OCI-LY3 (cell line): Measurements from ENCODE around the gene SPEF2.
"Not testable (repeated sequence)": the region's sequence is repeated elsewhere in the genome, so short reads cannot be mapped to it uniquely, and the experiment has no call there.

Source experiments
- H2AFZ ChIP-seq: fragments of 200-600, 300-600 bp; shearing (Covaris generic); 2 replicates; pipeline ENCODE4 v1.6.0; 2014; ENCODE audit warnings: antibody characterized with exemption, low read depth, low read length
- H3K27ac ChIP-seq: fragments of 200-600, 300-600 bp; sonication (generic); 2 replicates; pipeline ENCODE4 v1.5.1; 2014; ENCODE audit warnings: mild to moderate bottlenecking, low read length, moderate library complexity, mixed read lengths
- H3K27me3 ChIP-seq: fragments of 200-600, 300-600 bp; sonication (generic); 2 replicates; pipeline ENCODE4 v1.6.1; 2014; ENCODE audit warnings: low read depth, low read length, mixed read lengths
- H3K36me3 ChIP-seq: fragments of 200-600, 300-600 bp; sonication (generic); replicated peaks from 2 replicates; pipeline ENCODE3; 2014; ENCODE audit warnings: low read depth, low read length, mixed read lengths
- H3K4me1 ChIP-seq: fragments of 300-600, 200-600 bp; sonication (generic); 2 replicates; pipeline ENCODE4 v1.6.1; 2014; ENCODE audit warnings: low read length, mixed read lengths
- H3K4me2 ChIP-seq: fragments of 200-600, 300-600 bp; sonication (generic); 2 replicates; pipeline ENCODE4 v1.6.1; 2014; ENCODE audit warnings: low read length, mixed read lengths
- H3K4me3 ChIP-seq: fragments of 300-600, 200-600 bp; sonication (generic); 2 replicates; pipeline ENCODE4 v1.5.1; 2014; ENCODE audit warnings: antibody characterized with exemption, mild to moderate bottlenecking, low read length, moderate library complexity
- H3K79me2 ChIP-seq: fragments of 300-600, 200-600 bp; shearing (Covaris generic); 2 replicates; pipeline ENCODE4 v1.6.1; 2014; ENCODE audit warnings: mild to moderate bottlenecking, low read length, mixed read lengths
- H3K9ac ChIP-seq: fragments of 300-600, 200-600 bp; shearing (Covaris generic); 2 replicates; pipeline ENCODE4 v1.6.0; 2014; ENCODE audit warnings: mild to moderate bottlenecking, low read length, moderate library complexity
- H3K9me3 ChIP-seq: fragments of 200-600, 300-600 bp; shearing (Covaris generic); 2 replicates; pipeline ENCODE4 v1.6.1; 2014; ENCODE audit warnings: low read length, mixed read lengths; ENCODE audit not compliant: insufficient read depth
- H4K20me1 ChIP-seq: fragments of 200-600, 300-600 bp; sonication (generic); 2 replicates; pipeline ENCODE4 v1.6.1; 2016; ENCODE audit warnings: low read length, mixed read lengths; ENCODE audit not compliant: insufficient read depth
- EZH2phosphoT487 ChIP-seq: fragments of 200-600 bp; shearing (Covaris generic); IDR thresholded peaks from 2 replicates; pipeline ENCODE4 v1.6.1; 2018; ENCODE audit warnings: antibody characterized with exemption, mixed run types, low read depth
- TF ChIP-seq, protein P1 (sequence below): fragments of 200-600, 300-600 bp; sonication (generic); IDR thresholded peaks from 2 replicates; pipeline ENCODE4 v1.5.1; 2014; ENCODE audit warnings: antibody characterized with exemption, low read length, low read depth

The SPEF2 gene

DNA sequence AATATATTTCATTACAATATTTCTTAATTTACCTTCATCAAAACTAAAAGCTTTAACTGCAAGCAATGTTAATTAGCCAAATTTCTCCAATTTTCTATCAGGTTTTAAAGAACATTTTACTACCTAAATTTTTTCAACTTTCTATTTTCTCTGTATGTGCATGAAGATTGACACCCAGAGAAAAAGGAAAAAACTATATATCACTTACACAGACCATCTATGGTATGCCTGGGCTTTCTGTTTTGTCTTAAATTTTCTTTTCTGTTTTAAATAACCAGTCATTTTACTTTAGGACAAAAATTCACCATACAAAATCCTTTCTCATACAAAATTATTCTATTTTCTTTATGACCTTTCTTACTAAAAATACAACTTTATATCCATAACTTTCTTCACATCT lies 225.2 kb downstream of the SPEF2 start:
- H2AFZ ChIP-seq, result no peak overlapping the region
- no peak overlapping the region for H3K4me2 ChIP-seq
- no peak overlapping the region for H3K27ac ChIP-seq
- no peaks in the 10 kb centered on the region for H4K20me1 ChIP-seq
- H3K9ac ChIP-seq, result no peak overlapping the region
- no peaks in the 10 kb centered on the region for H3K27me3 ChIP-seq
- no peak overlapping the region for H3K4me3 ChIP-seq
- H3K4me1 ChIP-seq, result no peaks in the 10 kb centered on the region
- TF ChIP-seq, protein P1, sequence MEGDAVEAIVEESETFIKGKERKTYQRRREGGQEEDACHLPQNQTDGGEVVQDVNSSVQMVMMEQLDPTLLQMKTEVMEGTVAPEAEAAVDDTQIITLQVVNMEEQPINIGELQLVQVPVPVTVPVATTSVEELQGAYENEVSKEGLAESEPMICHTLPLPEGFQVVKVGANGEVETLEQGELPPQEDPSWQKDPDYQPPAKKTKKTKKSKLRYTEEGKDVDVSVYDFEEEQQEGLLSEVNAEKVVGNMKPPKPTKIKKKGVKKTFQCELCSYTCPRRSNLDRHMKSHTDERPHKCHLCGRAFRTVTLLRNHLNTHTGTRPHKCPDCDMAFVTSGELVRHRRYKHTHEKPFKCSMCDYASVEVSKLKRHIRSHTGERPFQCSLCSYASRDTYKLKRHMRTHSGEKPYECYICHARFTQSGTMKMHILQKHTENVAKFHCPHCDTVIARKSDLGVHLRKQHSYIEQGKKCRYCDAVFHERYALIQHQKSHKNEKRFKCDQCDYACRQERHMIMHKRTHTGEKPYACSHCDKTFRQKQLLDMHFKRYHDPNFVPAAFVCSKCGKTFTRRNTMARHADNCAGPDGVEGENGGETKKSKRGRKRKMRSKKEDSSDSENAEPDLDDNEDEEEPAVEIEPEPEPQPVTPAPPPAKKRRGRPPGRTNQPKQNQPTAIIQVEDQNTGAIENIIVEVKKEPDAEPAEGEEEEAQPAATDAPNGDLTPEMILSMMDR, result no peak
- TF ChIP-seq EZH2phosphoT487, result no peak
- H3K36me3 ChIP-seq, result no peaks in the 10 kb centered on the region
- no peaks in the 10 kb centered on the region for H3K9me3 ChIP-seq
- H3K79me2 ChIP-seq, result no peaks in the 10 kb centered on the region

DNA sequence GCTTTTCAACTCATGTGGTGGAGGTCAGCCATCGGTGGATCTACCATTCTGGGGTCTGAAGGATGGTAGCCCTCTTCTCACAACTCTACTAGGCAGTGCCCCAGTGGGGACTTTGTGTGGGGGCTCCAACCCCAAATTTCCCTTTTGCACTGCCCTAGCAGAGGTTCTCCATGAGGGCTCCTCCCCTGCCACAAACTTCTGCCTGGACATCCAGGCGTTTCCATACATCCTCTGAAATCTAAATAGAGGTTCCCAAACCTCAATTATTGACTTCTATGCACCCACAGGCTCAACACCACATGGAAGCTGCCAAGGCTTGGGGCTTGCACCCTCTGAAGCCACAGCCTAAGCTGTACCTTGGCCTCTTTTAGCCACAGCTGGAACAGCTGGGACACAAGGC lies 227.8 kb downstream of the SPEF2 start:
- not testable (repeated sequence) for H3K4me3 ChIP-seq

DNA sequence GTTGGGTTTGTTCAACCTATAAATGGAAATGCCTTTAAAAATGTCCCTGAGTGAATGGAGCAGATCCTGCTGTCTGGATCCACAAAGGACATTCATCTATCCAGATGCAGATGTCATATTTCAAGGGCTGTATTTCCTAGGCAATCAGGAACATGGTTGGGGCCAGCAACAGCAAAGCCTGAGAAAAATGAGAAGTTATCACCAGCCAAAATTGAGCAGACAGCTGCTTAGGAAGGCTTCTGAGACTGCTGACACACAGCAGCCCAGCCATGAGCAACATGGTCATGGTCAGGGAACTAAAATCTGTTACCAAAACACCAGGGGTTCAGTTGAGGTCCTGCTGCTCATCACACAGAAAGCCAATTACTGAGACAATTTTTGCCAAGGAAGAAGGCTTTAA lies 229.8 kb downstream of the SPEF2 start:
- no peaks in the 10 kb centered on the region for H3K36me3 ChIP-seq
- no peak overlapping the region for H3K4me2 ChIP-seq
- peaks cover 8% of the 10 kb centered on the region for H3K4me1 ChIP-seq
- no peak overlapping the region for H3K4me3 ChIP-seq
- no peak overlapping the region for H2AFZ ChIP-seq
- no peak for TF ChIP-seq EZH2phosphoT487
- TF ChIP-seq, protein P1, result no peak
- no peaks in the 10 kb centered on the region for H3K27me3 ChIP-seq
- no peaks in the 10 kb centered on the region for H4K20me1 ChIP-seq
- no peak overlapping the region for H3K9ac ChIP-seq
- no peaks in the 10 kb centered on the region for H3K79me2 ChIP-seq
- H3K9me3 ChIP-seq, result no peaks in the 10 kb centered on the region
- no peak overlapping the region for H3K27ac ChIP-seq

More for the DNA sequence above, 227.8 kb downstream of the SPEF2 start:
- H3K27me3 ChIP-seq, H3K27ac ChIP-seq, H2AFZ ChIP-seq, H3K79me2 ChIP-seq, H3K9me3 ChIP-seq, H4K20me1 ChIP-seq, H3K4me1 ChIP-seq, H3K36me3 ChIP-seq, H3K4me2 ChIP-seq, H3K9ac ChIP-seq: not testable (repeated sequence)

DNA sequence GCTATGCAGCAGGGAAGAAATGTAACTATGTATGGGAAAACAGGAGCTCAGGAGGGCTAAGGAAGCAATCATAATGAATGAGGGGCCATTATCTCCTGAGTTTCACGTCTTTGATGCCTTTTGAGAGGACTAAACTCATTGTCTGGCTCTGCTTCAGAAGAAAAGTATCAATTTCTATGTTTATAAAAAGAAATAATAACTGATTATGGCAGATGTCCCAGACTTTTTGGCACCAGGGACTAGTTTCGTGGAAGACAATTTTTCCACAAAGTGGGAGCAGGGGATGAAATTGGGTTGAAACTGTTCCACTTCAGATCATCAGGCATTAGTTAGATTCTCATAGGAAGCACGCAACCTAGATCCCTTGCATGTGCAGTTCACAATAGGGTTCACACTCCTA lies 230.3 kb downstream of the SPEF2 start:
- TF ChIP-seq, protein P1, result no peak
- TF ChIP-seq EZH2phosphoT487, result no peak
- Histone ChIP-seq H3K27ac (no peak overlapping the region), H3K9me3 (no peaks in the 10 kb centered on the region), H3K4me2 (no peak overlapping the region), H2AFZ (no peak overlapping the region), H3K79me2 (no peaks in the 10 kb centered on the region), H3K27me3 (no peaks in the 10 kb centered on the region), H3K9ac (no peak overlapping the region), H3K4me3 (no peak overlapping the region), H3K4me1 (peaks cover 13% of the 10 kb centered on the region), H3K36me3 (no peaks in the 10 kb centered on the region), H4K20me1 (no peaks in the 10 kb centered on the region)

DNA sequence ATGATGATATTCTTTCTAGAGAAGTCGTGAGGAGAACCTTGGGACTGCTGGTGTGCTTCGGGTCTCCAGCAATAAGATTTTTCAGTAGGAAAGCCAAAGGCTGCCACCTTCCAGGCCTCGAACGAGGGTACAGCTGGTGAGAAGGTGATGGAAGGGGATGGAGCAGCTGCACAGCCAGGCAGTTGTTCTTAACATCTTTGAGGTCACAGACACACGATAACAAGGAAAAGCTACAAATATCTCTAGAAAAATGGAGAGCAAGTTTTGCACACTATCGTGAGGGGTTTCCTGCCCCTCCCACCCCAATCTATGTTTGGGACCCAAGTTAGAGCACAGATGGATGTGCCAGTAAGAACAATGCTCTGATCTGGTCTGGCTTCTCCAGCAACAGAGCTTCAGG lies 232.2 kb downstream of the SPEF2 start:
- H2AFZ ChIP-seq, result no peak overlapping the region
- H3K4me2 ChIP-seq, result no peak overlapping the region
- H4K20me1 ChIP-seq, result no peaks in the 10 kb centered on the region
- H3K27ac ChIP-seq, result no peak overlapping the region
- H3K9ac ChIP-seq, result no peak overlapping the region
- no peaks in the 10 kb centered on the region for H3K9me3 ChIP-seq
- H3K36me3 ChIP-seq, result no peaks in the 10 kb centered on the region
- peaks cover 24% of the 10 kb centered on the region for H3K4me1 ChIP-seq
- TF ChIP-seq EZH2phosphoT487, result no peak
- TF ChIP-seq, protein P1, result no peak
- H3K4me3 ChIP-seq, result no peak overlapping the region
- no peaks in the 10 kb centered on the region for H3K27me3 ChIP-seq
- H3K79me2 ChIP-seq, result no peaks in the 10 kb centered on the region
